Aortic smooth muscle cell (primary cell): ENCODE results near the gene SMPD3. TPM values are rescaled to one million over a fixed set of nuclear protein-coding genes. Genes with fewer than 3 reads are reported as not detected.

ENCODE experiments used
- total RNA-seq: library from RNA; depleted of rRNA; stranded (reverse); fragments of >200 nt; gene quantifications from 2 replicates; pipeline ENCODE4 v1.2.3, GENCODE V29; 2014

Gene SMPD3
- not detected in 2 replicates for total RNA-seq

GRCh38 chr16:68448360-68448970 lies at the start of gene SMPD3:
TSS of gene SMPD3 (minus strand) at chr16:68448508. CDS start at chr16:68372181, 76,327 bp downstream.

GRCh38 chr16:68310774-68311511 lies 137.4 kb downstream of the SMPD3 start, which contains the start of the genes PRMT7 and SLC7A6OS:
TSS of gene PRMT7 (plus strand) at chr16:68311019. CDS start at chr16:68315980, 4,961 bp downstream.
TSS of gene SLC7A6OS (minus strand) at chr16:68310946. CDS start at chr16:68310926, 20 bp downstream.

Other genes starting within 250 kb of the SMPD3 start
- not detected in 2 replicates for gene ESRP2, start 212.4 kb downstream of the SMPD3 start, total RNA-seq
- 28.2 and 30.0 TPM in 2 replicates for gene PLA2G15, start 203.1 kb downstream of the SMPD3 start, total RNA-seq
- 9.7 and 11.1 TPM in 2 replicates for gene SLC7A6, start 184.0 kb downstream of the SMPD3 start, total RNA-seq
- gene SLC7A6OS, start 137.6 kb downstream of the SMPD3 start, total RNA-seq: 12.8 and 16.0 TPM in 2 replicates
- gene PRMT7, start 137.5 kb downstream of the SMPD3 start, total RNA-seq: 33.5 and 56.3 TPM in 2 replicates
- gene ZFP90, start 90.8 kb upstream of the SMPD3 start, total RNA-seq: 16.8 and 19.3 TPM in 2 replicates
- not detected in 2 replicates for gene CDH3, start 196.8 kb upstream of the SMPD3 start, total RNA-seq